ENCODE measurements around the gene LY6G5B.

GRCh38 chr6:31713991-31714684, 44.4 kb downstream of the LY6G5B start:
- TF ChIP-seq POLR2A (IDR thresholded peaks at IDR 0.05) (no peak), CTCF (IDR thresholded peaks at IDR 0.05) (no peak)

Measured in right lobe of liver (tissue), 4 donors.